NCI-H1417 treated with DMSO at 0.1 percent for 48 hours (cell line): ENCODE measurements around the gene EIF3L.

Experiments
- DNase-seq: peaks from one replicate; lab custom pipeline; 2025; lab: John Stamatoyannopoulos, UW

EIF3L gene

GRCh38 chr22:37854946-37855345, 5.7 kb downstream of the EIF3L start:
- no peak for DNase-seq

- DNase-seq, result no peak
These were observed 6.2 kb downstream of the EIF3L start for GRCh38 chr22:37855462-37855861.

DNA sequence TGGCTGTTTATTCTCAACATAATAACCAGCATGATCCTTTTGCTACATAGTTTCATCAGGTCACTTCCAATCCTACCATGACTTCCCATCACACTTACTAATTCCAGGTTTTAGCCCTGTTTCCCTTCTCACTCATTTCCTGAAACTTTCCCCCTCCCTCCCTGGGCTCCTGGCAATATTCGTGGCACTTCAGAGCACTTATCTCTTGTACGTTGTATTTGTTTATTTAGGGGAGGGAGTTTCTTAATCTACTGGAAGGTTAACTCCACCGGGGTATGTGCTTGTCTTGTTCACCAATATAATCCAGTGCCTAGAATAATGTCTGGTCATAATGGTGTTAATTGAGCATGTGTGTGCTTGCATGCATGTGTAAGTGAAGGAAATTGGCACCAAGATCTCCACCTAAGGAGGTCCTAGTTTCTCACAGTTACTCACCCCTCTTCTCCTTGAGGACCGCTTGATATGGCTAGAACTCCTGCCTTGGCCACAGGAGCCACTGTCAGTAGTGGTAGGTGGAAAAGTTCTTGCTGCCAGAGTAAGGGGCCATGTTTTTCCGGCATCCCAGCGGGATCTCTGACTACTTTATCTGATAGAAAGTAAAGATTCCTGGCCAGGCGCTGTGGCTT, 11.7 kb downstream of the EIF3L start:
- no peak for DNase-seq

- DNase-seq, result no peak
These were observed 13.5 kb downstream of the EIF3L start for GRCh38 chr22:37862570-37863325.

DNA sequence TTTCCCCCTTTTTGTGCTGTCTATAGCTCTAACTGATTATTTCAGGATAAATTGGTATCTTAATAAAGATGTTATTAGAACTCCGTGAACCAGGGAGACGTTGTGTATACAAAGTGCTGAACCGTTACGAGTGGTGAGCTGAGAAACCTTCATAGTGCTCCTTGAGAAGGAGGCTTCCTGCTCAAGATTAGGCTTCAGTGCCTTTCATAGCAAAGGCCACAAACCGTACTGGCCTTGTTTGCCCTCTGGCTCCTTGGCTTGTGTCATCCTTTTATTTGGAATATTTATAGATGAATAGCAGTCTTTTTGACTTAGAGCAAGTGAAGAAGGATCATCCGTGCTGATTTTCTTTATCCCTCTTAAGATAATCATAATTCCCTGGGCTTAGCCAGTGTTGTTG, 16.3 kb downstream of the EIF3L start:
- no peak for DNase-seq

GRCh38 chr22:37870273-37870672, 21.1 kb downstream of the EIF3L start:
- no peak for DNase-seq

- no peak for DNase-seq
These were observed 31.6 kb downstream of the EIF3L start for GRCh38 chr22:37880668-37881440.

DNA sequence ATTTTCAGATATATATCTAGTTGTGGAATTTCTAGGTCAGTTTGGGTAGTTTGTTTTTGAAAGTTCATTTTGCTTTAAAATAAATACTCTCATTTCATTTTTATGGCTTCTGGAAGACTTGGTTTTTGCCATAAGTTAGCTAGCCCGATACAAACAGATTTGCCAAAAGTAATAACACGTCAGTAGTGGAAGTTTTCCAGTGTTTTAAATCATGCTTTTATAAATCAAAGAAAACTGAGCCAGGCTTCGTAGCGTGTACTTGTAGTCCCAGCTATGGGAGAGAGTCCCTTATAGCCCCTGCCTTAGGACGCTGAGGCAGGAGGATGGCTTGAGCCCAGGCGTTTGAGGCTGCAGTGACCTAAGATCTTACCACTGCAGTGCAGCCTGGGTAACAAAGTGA, 35.2 kb downstream of the EIF3L start:
- no peak for DNase-seq

DNA sequence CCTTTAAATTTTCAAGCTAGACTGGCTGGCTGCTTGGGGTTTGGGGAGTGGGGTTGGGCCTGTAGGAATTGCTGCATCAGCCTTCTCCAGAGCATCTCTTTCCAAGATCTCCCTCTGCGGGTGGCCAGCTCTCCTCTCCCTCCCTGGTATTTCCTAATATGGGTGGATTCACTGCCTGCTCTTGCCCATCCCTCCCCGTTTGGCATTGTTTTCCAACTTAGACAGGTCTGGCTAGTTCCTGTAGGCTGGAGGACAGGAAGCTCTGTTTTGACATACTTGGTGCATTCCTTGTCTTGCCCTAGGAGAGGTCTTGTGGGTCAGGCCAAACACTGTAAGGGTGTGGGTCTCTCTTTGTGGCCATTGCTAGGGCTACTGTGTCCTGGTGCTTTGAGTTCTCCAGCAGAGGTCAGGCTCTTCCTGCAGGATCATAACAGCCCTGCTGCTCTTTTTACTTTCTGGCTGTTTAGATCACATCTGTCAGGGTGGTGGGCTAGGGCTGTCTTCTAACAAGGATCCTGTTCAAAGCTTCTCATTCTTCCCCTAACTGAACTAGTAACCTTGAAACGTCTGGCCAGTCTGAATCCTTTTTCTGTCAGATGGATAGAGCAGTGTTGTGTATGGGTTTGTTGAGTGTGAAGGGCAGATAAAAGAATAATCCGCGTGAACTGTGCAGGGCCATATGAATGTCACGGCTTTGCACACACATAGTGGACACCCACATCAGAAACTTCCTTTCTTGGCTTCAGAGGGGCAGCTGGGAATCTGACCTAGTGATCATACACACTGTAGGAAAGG, 38.6 kb downstream of the EIF3L start:
- no peak for DNase-seq

- DNase-seq, result no peak
These were observed 42.7 kb downstream of the EIF3L start for GRCh38 chr22:37891926-37892325.

- DNase-seq, result no peak
These were observed 43.5 kb downstream of the EIF3L start for GRCh38 chr22:37892566-37893335.

- DNase-seq, result no peak
These were observed 44.4 kb downstream of the EIF3L start for GRCh38 chr22:37893583-37893983.

- DNase-seq, result no peak
These were observed 45.9 kb downstream of the EIF3L start for GRCh38 chr22:37894939-37895670.

DNA sequence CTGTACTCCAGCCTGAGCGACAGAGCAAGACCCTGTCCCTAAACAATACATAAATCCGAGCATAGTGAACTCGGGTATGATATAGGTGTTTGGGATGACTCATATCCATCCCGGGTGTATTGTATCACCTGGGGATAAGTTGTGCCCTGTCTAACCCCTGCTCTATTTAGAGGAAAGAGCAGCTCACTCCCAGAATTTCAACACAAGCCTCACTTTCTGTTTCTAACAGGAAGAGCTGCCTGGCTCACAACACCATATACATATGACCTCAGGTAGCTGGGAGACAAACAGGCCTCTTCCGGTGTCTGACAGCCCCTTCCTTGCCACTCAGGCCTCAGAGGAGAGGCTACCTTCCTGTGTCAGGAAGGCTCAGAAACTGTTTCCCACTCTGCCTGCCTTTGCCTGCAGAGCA, 47.0 kb downstream of the EIF3L start:
- DNase-seq, result no peak

GRCh38 chr22:37896939-37897338, 47.7 kb downstream of the EIF3L start:
- DNase-seq, result no peak

GRCh38 chr22:37897807-37898206, 48.6 kb downstream of the EIF3L start:
- no peak for DNase-seq

DNA sequence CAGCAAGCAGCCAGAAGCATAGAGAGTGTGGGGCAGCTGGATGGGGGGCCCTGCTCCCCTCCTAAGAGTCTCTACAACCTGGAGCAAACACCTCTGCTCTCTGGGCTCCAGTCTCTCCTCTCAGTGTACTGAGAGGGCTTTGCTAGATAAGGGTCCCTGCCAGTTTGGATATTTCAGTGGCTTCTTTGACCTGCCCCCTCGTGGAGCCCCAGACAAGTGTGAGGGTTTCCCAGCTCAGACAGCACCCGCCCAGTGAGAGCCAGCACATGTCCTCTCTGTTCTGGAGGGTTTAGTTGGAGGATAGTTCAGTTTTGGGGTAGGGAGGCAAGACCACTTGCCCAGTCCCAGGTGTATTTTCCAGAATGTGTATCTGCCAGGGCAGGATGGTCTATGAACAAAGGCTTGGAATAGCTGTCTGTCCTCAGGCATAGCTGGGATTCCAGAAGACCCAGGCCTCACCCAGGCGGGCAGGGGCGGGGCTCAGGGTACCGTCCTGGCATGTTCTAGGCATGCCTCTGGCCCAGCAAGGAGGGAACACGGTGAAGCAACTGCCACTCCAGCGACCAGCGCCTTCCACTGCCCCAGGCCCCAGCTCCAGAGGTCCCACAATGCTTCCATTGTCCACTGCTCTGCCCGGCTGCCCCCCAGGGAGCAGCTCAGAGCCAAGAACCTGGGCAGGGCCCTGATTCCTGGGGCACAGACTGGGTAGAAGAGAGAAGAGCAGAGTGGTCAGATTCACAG, 49.4 kb downstream of the EIF3L start:
- DNase-seq, result no peak

DNA sequence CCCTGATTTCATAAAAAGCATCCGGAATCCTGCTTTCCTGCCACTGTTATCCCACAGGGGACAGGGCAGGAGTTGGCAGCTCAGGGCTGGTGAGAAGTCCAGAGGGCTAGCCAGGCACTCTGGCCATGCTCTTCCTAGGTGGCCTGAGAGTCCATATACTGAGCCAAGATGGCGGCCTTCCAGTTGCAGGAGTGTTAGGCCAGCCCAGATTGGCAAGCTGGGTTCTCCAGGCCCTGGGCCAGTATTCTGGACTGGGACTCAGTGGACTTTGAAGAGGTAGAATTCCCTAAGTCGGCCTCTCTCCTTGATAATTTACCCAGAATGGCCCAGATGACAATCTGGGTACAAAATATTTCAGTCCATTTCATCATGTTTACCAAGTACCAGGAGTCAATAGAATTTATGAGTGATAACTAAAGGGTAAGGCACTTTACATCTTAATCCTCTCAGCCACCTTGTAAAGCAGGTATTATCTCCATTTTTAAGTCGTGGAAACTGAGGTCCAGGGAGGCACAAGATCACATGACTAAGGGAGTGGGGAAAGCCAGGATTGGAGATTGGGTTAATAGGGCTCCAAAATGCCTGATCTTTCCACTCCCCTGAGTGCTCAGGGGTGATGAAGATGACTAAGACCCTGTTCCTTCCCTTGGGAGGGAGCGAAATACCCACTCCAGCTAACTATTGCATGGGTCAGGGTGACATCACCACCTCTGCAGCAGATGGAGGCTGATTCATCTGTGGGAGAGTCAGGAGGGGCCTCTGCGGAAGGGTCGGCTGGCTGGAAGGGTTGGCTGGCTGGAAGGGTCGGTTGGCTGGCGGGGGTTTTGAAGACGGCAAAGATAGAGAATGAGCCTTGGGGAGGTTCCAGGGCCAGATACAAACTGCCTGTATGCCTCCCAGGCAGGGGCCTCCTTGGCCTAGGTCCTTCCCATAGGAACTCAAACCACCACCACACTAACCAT, 55.6 kb downstream of the EIF3L start:
- DNase-seq, result no peak
